ENCODE results near the gene ZNF512B.

The ZNF512B gene

GRCh38 chr20:63930971-63931553, 38.7 kb downstream of the ZNF512B start:
- TF ChIP-seq CTCF (IDR thresholded peaks at IDR 0.05): no peak

GRCh38 chr20:63929071-63929470, 40.7 kb downstream of the ZNF512B start:
- no peak for TF ChIP-seq CTCF (IDR thresholded peaks at IDR 0.05)

- no peak for TF ChIP-seq CTCF (IDR thresholded peaks at IDR 0.05)
Measured at GRCh38 chr20:63926298-63926697, 43.4 kb downstream of the ZNF512B start.

GRCh38 chr20:63924241-63924640, 45.5 kb downstream of the ZNF512B start:
- TF ChIP-seq CTCF (IDR thresholded peaks at IDR 0.05): no peak

- no peak for TF ChIP-seq CTCF (IDR thresholded peaks at IDR 0.05)
Measured at GRCh38 chr20:63923651-63924050, 46.1 kb downstream of the ZNF512B start.

GRCh38 chr20:63920226-63920625, 49.5 kb downstream of the ZNF512B start:
- no peak for TF ChIP-seq CTCF (IDR thresholded peaks at IDR 0.05)

- TF ChIP-seq CTCF (IDR thresholded peaks at IDR 0.05): no peak
Measured at GRCh38 chr20:63919130-63919529, 50.6 kb downstream of the ZNF512B start.

GRCh38 chr20:63917811-63918210, 51.9 kb downstream of the ZNF512B start:
- no peak for TF ChIP-seq CTCF (IDR thresholded peaks at IDR 0.05)

All from LNCAP (cell line).